GM21515 (cell line): ENCODE measurements around the gene ZFP1.

Experiments
- ATAC-seq: cut with Tn5 transposase; IDR thresholded peaks from one replicate; pipeline ENCODE4 v1.9.1; 2021; ENCODE audit not compliant: unreplicated experiment

The ZFP1 gene

GRCh38 chr16:75148311-75149195 lies at the start of gene ZFP1:
Gene ZFP1 (plus strand): TSS chr16:75148524. CDS start chr16:75152952, 4,428 bp downstream.
- peak; percentile 79 for ATAC-seq

GRCh38 chr16:75099075-75099667 lies 49.2 kb upstream of the ZFP1 start:
- no peak for ATAC-seq

GRCh38 chr16:75099738-75100602 lies 48.4 kb upstream of the ZFP1 start:
- ATAC-seq, result no peak

- no peak for ATAC-seq
Measured at GRCh38 chr16:75100603-75100990, 47.7 kb upstream of the ZFP1 start.

- ATAC-seq, result no peak
Measured at GRCh38 chr16:75101635-75102034, 46.7 kb upstream of the ZFP1 start.

- ATAC-seq, result no peak
Measured at GRCh38 chr16:75102595-75102994, 45.7 kb upstream of the ZFP1 start.

GRCh38 chr16:75103994-75104393 lies 44.3 kb upstream of the ZFP1 start:
- ATAC-seq, result no peak

GRCh38 chr16:75104836-75105235 lies 43.5 kb upstream of the ZFP1 start:
- ATAC-seq, result no peak

- ATAC-seq, result no peak
Measured at GRCh38 chr16:75105306-75106061, 42.8 kb upstream of the ZFP1 start.

- ATAC-seq, result no peak
Measured at GRCh38 chr16:75106351-75107274, 41.7 kb upstream of the ZFP1 start.

- no peak for ATAC-seq
Measured at GRCh38 chr16:75107505-75107904, 40.8 kb upstream of the ZFP1 start.

- no peak for ATAC-seq
Measured at GRCh38 chr16:75108792-75109731, 39.3 kb upstream of the ZFP1 start.

- no peak for ATAC-seq
Measured at GRCh38 chr16:75109732-75110243, 38.5 kb upstream of the ZFP1 start.

GRCh38 chr16:75110637-75111513 lies 37.4 kb upstream of the ZFP1 start:
- peak; percentile 85 for ATAC-seq

GRCh38 chr16:75111514-75111940 lies 36.8 kb upstream of the ZFP1 start:
- ATAC-seq, result no peak

GRCh38 chr16:75111961-75112733 lies 36.2 kb upstream of the ZFP1 start:
- ATAC-seq, result no peak
